KG1 (cell line): ENCODE results near the gene TESPA1.
"Not testable (repeated sequence)": the region's sequence is repeated elsewhere in the genome, so short reads cannot be mapped to it uniquely, and the experiment has no call there.

Source experiments
- DNase-seq: peaks from one replicate; lab custom pipeline; 2025; lab: John Stamatoyannopoulos, UW

The TESPA1 gene, protein sequence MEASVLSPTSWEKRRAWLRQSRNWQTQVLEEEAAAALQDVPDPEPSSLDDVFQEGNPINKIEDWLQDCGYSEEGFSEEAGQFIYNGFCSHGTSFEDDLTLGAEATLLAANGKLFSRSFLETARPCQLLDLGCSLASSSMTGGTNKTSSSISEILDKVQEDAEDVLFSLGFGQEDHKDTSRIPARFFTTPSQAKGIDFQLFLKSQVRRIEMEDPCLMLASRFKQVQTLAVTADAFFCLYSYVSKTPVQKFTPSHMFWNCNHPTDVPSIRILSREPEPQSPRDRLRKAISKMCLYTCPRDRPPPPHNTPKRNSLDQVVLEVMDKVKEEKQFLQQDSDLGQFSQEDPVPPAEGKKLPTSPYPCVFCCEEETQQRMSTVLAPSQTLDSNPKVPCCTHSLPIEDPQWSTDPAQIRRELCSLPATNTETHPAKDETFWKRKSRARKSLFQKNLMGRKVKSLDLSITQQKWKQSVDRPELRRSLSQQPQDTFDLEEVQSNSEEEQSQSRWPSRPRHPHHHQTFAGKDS

DNA sequence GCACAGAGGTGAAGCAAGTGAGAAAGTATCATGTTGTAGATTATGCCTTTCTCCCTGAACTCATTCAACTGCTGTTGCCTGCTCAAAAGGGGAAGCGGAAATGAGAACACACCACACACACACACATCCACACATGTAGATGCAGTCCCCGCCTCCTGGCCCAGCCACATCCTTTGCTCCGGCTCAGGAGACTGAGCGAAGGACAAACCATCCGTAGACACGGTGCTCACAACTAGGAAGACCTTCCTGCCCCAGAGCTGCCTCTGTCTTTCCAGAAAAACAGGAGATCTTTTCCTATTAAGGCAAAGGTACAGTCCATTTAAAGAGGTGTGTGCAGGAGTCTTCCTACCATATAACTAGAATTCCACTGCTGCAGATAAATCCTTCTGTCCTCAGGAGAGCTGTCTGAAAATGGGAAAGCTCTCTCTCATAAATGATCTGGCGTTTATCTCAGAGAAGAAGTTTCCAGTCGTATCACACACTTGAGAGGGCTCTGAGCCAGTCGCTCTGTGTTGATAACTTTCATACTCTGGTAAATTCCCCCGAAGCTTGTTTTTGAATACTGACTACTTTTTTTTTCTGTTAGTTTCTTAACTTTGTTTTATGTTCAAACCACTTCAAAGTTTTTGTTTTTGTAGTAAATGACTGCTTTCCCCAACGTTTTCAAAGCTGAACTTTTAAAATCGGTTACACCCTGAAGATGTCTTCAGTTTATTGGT lies at the start of gene TESPA1:
TESPA1 (minus strand) TSS at position 105 of the 719 bp plus-strand sequence. CDS start 10,200 bp downstream, outside the sequence.
- no peak for DNase-seq

DNA sequence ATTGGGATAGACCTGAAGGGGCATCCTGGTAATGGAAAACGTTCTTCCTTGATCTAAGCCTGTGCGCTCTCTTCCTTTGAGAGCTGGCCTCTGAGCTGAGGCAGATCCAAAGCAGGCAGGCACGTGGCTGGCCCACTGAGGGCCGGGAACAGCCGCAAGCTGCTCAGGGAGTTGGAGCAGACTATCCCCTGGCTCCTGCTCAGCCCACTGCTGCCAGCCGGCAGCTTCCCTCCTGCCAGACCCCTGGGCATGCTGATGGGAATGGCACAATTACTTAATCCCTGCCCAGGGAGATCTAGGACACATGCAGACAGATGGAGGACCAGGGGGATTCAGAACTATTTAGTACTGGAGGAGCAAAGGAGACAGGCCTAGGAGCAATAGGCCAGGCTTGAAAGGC lies 49.7 kb upstream of the TESPA1 start:
- no peak for DNase-seq

DNA sequence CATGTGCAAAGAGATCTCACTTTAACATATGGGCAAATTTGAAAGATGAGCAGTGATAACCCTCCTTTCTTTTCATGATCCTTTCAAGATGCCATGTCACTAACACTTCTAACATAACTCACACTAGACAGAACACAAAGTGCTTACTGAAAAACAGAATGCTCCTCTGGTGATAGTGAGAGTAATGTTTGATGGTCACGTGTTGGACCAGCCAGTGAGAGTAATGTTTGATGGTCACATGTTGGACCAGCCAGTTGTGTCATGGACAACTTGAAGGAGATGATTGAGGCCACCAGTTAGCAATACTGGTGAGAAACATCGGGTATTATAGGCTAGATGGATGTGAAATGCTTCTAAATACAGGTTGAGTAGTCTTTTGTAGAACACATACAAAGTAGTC lies 40.9 kb upstream of the TESPA1 start:
- no peak for DNase-seq

DNA sequence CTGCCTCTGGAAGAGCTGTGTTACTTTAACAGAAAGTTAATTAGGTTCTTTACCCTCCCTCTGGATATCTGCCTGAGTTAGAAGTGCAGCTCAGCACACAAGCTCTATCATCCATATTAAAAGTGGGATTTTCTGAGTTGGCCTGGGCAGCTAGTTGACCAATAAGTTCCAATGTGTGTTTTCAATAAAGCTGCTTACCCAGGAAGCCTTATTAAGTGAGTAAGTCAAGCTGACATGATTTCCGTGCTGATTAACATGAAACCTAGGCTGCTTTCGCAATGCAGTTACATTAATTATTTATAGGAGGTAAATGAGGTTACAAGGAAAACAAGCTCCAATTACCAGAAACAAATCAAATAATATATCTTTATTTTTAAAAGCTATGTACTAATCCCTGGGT lies 40.0 kb upstream of the TESPA1 start:
- no peak for DNase-seq

DNA sequence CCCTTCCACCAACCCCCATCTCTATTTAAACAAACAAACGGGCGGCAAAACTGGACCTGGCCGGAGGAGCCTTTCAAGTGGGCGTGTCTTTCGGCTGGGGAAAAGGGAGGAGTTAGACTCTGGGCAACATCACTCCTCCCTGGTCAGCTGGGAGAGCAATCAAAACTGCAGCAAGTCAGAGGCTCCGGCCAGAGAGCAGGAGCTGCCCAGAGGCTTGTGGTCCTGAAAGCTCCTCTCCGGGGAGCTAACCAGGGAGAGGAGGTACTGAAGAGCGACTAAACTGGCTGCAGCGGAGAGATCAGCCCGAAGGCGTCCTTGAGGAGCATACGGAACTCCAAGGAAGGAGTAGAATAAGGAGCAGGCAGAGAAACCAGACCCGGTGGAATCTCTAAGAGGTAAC lies 35.2 kb upstream of the TESPA1 start, which contains the start of gene NEUROD4:
NEUROD4 (plus strand) TSS at position 191 of the 400 bp plus-strand sequence. CDS start 6,466 bp downstream, outside the sequence.
- no peak for DNase-seq

DNA sequence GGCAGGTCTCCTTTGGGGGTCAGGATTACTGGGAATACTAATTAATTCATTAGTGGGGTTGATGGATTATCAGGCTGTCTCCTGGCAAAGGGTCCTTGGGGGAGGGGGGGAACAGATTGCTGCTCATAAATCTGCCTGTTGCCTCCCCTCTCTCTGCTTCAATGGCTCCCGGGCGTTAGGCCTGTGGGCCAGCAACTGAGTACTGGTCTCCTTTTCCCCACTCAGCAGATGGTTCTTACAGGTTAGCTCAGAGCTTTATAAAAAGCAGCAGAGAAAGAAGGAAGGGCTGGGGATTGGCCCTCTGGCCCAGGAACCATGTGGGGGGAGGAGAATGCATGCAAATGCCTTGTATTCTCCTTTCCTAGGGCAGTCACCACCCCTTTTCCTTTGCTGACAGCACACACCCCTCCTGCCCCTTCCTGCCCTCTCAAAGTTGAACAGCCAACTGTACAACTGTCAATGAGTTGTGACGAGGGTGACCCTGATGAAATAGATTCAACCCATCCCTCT lies 32.9 kb upstream of the TESPA1 start:
- DNase-seq = no peak

DNA sequence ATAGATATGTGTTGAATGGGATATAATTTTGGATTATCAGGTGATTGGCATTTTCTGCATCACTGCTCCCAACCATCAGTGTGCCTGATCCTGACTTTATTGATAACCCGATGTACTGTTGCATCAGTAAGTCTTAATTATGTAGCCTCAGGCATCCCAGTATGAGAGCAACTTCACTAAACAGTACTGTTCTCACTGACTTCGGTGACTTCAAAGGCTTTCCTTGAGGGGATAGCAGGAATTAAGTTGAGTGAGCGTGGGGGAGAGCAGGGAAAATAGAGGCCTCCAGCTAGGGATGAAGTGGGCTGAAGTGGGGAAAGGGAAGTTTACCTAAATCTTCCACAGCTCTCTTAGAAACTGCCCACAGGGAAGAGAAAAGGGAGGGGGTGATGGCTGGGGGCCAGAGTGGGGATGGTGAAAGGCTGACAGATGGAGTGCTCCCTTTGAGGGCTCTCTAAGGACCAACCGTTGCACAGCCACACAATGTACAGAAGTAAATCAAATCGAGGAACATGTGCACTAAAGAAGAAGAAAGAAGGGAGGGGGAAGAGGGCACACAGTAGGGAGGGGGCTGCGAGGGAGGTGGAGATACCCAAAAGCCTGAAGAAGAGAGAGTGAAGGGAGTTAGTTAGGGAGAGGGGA lies 24.5 kb upstream of the TESPA1 start:
- DNase-seq = no peak

DNA sequence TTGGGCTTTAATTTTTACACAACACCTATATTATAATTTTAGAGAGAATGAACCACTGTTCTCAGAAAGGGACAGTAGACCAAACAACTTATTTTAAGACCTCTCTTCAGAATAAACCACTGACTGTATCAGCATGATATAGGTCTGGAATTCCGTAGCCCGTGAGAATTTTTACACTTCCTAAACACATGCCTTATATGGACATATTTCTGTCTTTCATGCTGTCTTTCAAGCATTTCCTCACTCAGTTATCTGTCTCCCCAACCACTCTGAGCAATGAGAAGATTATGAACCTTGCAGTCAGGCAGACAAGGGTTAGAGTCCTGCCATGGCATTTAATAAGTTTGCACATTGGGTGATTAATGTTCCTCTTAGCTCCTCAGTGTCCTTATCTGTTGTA lies 17.8 kb upstream of the TESPA1 start:
- DNase-seq = no peak

DNA sequence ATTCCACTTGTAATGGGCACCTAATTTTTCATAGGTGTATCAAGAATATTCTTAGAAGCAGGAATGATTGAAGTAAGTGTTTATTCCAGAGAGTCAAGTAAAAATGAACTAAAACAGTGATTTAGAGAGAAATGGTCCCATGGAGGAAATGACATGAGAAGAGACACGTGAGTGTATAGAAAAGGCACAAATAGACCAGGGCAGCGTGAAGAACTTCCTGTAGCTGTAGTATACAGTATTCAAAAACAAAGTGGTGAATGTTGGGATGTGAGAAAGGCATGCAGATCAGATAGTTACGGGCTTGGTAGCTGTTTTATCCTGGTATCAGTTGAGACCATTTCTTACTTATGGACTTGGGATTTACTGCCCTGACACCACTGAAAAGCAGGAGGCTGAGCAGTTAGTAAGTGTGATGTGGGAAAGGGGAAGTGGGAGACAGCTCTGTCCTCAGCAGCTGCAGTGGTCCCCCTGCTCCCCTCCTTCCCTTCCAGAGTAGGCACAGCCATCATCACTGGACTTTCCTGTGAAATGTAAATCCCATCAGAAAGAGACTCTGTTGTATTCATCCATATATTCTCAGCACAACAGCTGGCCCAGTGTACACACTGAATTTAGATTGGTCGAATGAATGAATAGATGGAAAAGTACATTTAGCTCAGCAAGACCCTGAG lies 16.8 kb upstream of the TESPA1 start:
- DNase-seq = no peak

DNA sequence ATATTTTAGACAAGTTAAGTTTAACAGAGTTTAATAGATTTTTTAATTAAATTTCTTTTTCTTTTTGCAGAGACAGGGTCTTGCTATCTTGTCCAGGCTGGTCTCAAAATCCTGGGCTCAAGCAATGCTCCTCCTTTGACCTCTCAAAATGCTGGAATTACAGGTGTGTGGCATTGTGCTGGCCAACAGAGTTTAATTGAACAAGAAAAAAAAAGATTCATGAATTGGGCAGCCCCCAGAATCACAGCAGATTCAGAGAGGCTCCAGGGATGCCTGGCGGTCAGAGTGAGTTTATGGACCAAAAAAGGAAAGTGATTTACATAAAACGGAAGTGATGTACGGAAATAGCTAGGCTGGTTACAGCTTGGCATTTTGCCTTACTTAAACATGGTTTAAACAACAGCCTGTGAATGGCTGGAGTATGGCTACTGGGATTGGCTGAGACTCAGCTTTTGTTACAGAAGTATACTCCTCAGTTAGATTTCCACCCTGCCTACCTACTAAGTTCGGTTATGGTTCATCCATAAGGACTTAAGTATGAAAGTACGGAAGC lies 14.5 kb upstream of the TESPA1 start:
- no peak for DNase-seq

DNA sequence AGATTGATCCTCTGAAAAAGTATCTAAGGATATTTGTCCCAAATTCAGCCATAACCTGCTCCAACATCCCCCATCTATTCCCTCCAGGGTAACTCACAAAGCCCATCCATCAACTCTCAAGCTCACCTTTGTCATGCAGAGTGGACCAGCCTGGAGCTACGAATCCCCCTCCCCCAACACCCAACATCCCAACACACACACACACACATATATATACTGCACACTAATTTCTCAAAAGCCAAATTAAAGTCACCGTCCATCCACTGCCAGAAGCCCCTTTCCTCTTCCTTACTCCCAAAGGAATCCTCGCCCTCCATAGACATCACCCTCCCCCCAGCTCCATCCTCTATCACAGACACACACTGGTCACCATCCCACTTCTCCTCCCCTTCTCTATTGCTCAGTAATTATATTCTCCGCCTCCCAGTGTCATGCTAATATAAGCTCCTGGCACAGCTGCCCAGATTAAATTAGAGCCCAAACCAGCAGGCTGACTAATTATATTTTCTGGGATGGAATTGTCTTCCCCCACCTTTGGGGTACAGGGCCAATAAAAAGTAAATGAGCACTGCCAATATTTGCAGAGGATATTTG lies 13.5 kb upstream of the TESPA1 start:
- DNase-seq = no peak

DNA sequence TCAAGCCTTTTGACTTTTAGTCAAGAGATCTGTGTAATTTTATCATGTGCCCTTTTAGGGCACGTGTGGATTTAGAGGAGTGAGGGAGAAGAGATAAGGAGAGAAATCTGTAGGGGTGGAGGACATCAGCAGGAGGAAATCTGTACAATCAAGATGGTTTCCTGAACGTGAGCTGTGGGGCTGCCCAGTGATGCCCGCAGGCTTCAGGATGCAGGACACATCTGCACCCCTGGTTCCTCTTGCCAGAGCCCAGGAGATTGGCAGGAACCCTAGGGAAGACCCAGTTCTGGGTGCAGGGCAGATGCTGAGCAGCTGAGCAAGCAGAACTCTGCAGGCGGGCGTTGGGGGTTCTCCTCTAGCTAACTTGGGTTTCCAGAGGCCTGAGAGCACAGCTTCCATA lies 11.6 kb upstream of the TESPA1 start:
- no peak for DNase-seq

DNA sequence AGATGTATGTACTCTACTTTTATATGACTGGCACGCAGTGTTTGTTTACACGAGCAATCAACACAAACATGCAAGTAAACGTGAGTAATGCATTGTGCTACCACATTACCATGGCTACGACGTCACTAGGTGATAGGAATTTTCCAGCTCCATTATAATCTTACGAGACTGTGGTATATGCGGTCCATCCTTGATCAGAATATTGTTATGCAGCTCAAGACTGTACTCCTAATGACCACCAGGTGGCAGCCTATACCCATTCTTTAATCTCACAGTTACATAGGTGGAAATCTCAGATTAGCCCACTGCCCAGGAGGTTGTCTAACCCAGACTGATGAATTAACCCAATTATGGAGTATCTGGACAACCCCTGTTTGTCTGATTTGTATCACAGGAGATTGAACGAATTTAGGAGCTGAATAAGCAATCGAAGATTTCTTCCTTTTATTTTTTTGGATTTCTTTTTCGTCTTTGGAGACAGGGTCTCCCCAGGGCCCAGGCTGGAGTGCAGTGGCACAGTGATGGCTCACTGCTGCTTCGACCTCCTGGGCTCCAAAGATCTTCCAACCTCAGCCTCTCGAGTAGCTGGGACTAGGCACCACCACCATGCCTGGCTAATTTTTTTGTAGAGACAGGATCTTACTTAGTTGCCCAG lies 8.7 kb upstream of the TESPA1 start:
- DNase-seq = no peak

DNA sequence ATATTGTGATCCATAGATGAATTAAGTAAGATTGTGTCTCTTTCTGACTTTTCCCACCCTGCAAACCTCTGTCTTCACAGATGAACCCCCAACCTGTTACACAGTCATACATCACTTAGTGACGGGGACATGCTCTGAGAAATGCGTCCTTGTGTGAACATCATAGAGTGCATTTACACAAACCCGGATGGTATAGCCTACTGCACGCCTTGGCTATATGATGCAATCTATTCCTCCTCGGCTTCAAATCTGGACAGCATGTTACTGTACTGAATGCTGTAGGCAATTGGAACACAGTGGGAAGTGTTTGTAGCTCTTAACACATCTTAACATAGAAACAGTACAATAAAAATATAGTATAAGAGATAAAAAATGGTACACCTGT lies 7.4 kb upstream of the TESPA1 start:
- no peak for DNase-seq

DNA sequence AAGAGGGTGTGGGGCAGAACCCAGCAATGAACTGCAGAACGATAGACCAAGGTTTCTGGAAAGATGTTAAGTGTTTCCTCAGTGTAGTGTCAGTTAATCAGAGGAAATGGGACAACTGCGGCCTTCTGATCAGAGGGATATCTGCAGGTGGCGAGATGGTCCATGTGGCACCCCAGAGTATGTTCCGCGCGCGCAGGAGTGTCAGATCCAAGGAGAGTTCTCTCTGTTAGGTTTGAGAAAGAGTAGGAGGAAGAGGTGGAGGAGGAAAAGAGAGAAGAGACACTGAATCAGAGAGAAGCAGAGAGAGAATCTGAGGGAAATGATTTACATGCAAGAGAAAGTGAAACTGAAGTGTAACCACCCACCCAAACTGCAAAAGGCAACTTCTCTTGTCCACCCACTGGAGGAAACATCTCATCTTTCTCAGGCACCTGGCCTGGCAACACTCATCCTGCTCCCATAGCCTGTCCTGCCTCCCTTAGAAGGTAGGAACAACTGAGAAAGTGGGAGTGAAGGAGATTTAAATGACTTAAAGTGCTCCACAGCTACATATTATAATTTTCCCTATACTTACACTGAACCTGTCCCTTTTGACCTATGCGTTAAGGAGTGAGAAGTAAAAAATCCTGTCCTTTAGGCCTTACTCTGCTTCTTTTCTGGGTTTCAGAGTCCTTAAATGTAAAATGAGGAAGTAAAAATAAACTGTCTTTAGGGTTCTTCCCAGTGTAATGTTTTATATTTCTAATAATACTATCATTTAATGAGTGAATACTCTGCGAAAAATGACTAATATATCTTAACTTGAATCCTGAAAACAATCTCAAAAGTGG lies 6.8 kb upstream of the TESPA1 start:
- DNase-seq = no peak

DNA sequence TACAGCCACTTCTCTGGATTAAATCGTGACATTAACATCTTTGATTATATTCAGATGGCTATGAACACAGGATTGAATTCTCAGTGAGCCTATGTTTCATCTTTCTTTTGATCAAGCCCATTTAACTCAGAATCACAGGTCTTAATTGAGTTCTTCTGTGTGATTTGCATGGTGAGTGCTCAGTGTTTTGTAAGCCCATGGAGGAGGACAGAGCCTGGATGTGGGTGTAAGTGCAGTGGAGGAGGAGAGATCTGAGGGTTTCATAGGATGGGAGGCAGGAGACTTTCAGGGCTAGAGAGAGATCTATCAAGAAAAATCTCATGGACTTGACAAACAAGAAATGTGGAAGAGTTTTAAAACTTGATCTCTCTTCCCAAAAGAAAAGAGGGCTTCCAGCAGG lies 5.3 kb upstream of the TESPA1 start:
- no peak for DNase-seq

DNA sequence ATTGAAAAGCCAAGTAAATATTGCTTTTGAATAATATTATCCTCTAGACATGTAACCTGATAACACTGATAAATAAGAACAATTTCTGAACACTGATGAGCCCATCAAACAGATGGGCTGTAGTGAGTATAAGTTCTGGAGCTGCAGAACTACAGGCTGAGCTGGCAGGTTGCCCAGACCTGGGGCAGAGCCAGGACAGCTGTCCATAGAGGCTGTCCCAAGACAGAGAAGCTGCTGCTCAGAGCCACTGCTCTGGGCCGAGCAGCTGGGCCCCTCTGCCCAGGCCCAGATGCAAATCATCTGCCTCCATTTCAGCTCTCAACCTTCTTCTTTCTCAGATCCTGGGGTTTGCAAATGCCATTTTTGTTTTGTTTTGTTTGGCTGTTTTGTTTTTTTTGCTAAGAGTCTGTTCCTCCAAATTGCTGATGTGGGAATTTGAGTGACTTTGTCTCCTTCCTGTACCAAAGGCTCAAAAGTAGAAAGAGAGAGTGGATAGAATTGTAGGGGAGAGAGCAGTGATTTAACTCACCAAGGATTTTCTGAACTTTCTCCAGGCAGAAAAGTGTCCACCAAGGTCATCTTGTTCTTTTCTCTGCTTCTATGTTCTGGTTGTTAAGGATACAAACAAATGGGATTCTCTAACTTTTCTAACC lies 4.0 kb upstream of the TESPA1 start:
- no peak for DNase-seq

DNA sequence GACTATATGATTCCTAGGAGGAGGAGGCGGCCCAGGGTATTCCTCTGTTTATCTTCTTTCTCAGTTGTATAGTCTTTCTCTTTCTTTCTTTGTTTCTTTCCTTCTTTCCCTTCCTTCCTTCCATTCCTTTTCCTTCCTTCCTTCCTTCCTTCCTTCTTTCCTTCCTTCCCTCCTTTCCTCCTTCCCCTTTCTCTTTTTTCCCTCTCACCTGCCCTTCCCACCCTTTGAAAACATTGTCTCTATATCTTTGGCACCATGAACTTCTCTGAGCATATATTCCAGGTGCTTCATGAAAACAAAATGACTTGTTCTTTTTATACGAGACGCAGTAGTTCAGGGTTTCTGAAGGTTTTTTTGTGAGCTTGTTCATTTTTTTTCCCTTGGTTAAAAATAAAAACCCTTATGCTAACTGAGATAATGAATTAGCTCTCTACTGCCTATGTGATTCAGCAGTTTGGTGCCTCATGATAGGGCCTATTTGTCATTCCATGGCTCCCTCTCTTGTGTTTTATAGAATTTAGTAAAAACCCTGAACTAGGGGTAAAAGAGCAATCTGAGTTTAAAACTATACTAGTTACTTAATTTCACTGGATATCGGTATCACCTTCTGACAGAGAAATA lies 3.2 kb upstream of the TESPA1 start:
- DNase-seq = no peak

DNA sequence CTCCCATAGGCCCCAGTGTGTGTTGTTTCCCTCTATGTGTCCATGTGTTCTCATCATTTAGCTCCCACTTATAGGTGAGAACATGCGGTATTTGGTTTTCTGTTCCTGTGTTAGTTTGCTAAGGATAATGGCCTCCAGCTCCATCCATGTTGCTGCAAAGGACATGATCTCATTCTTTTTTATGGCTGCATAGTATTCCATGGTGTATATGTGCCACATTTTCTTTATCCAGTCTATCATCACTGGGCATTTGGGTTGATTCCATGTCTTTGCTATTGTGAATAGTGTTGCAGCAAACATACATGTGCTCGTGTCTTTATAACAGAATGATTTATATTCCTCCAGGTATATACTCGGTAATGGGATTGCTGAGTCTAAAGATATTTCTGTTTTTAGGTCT lies 2.2 kb upstream of the TESPA1 start:
- not testable (repeated sequence) for DNase-seq
